Thyroid gland (tissue), 4 donors: ENCODE measurements around the gene ANO1. TPM values are rescaled to one million over a fixed set of nuclear protein-coding genes. Genes with fewer than 3 reads are reported as not detected.

ENCODE experiments used
- DNase-seq, 2 donors: peaks; one replicate each; pipeline ENCODE4 v3.0.0-alpha.2; 2019
- H3K27ac ChIP-seq, 3 donors: fragments of 200-600 bp; sonication (generic); 1 replicate in 2 of 3; 2 replicates in 1 of 3; pipeline ENCODE4 v1.5.1; 2016 to 2019; ENCODE audit warnings: mild to moderate bottlenecking in 1 of 3, moderate library complexity in 1 of 3
- H3K27me3 ChIP-seq: fragments of 200-600 bp; sonication (generic); one replicate; pipeline ENCODE4 v1.5.1; 2019
- H3K36me3 ChIP-seq, 2 donors: fragments of 200-600 bp; sonication (generic); one replicate each; pipeline ENCODE4 v1.5.1; 2016 to 2019
- H3K4me1 ChIP-seq, 2 donors: fragments of 200-600 bp; sonication (generic); one replicate each; pipeline ENCODE4 v1.5.1; 2017 to 2019
- H3K4me3 ChIP-seq, 3 donors: fragments of 200-600 bp; sonication (generic); replicated peaks in 1 of 3; 1 replicate in 2 of 3; 2 replicates in 1 of 3; pipeline ENCODE4 v1.5.1; 2016; ENCODE audit warnings: mild to moderate bottlenecking in 1 of 3
- H3K9me3 ChIP-seq: fragments of 200-600 bp; sonication (generic); one replicate; pipeline ENCODE4 v1.5.1; 2017
- POLR2A ChIP-seq, 2 donors: fragments of 450-650 bp; IDR thresholded peaks; one replicate each; pipeline ENCODE4 v1.6.1; 2017; ENCODE audit warnings: antibody characterized with exemption in 2 of 2, mild to moderate bottlenecking in 2 of 2, moderate library complexity in 1 of 2
- WGBS, 2 donors: methylation state at CpG; one replicate each; pipeline ENCODE4 v1.1.5; 2017; 5-methylcytosine and 5-hydroxymethylcytosine counted together
- intact Hi-C: fragments of 100-400 bp; cut with DNase I; formaldehyde crosslinking; loops from one replicate; pipeline ENCODE4 v1.15.1; 2023
- total RNA-seq, 4 donors: library from RNA; depleted of rRNA; stranded (reverse); fragments of >200 nt; gene quantifications; one replicate each; pipeline ENCODE4 v1.2.3, GENCODE V29; 2016
- TF ChIP-seq, protein P1 (sequence below), 6 experiments: fragments of 200-600 bp in 3 of 6; fragments of 450-650 bp in 3 of 6; sonication (generic) in 3 of 6; IDR thresholded peaks; one replicate each; pipeline ENCODE4 v1.5.1; 2016 to 2019; ENCODE audit warnings: antibody characterized with exemption in 6 of 6, mild to moderate bottlenecking in 2 of 6, inconsistent platforms in 1 of 6, moderate library complexity in 1 of 6

Gene ANO1
- total RNA-seq, 4 donors from 2014 or later = 25.8 to 56.2 (median 35.3) TPM

DNA sequence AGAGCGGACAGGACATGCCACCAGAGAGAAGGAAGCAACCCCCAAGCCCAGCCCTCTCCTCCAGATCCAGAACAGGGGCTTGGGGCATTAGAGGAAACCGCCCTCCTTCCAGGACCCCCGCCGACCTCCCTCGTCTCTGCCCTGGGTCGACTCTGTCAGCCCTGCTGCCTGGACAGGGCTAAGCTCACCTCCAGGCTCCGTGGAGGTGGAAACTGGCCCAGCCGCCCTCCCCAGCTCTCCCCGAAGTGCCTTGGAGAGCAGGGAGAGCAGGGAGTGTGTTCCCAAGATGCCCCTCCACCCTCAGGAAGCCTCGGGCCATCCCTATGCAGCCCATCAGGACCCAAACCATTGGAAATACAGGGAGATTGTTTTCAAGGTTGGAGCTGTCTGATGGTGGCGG lies 26.8 kb downstream of the ANO1 start:
- 64 to 87% methylated on average over 7 to 9 of the region's 11 CpGs for WGBS, 2 donors
- Histone ChIP-seq H3K36me3 (no peaks in the 10 kb centered on the region), H3K4me1 (peaks cover 47 to 58% of the 10 kb centered on the region in 2 donors), H3K9me3 (no peaks in the 10 kb centered on the region), H3K27me3 (no peaks in the 10 kb centered on the region), H3K4me3 (no peak overlapping the region), H3K27ac (peak overlapping the region in 2 of 3 donors; percentile 88 to 92)
- no peak for TF ChIP-seq POLR2A (IDR thresholded peaks at IDR 0.05)
- TF ChIP-seq, protein P1, sequence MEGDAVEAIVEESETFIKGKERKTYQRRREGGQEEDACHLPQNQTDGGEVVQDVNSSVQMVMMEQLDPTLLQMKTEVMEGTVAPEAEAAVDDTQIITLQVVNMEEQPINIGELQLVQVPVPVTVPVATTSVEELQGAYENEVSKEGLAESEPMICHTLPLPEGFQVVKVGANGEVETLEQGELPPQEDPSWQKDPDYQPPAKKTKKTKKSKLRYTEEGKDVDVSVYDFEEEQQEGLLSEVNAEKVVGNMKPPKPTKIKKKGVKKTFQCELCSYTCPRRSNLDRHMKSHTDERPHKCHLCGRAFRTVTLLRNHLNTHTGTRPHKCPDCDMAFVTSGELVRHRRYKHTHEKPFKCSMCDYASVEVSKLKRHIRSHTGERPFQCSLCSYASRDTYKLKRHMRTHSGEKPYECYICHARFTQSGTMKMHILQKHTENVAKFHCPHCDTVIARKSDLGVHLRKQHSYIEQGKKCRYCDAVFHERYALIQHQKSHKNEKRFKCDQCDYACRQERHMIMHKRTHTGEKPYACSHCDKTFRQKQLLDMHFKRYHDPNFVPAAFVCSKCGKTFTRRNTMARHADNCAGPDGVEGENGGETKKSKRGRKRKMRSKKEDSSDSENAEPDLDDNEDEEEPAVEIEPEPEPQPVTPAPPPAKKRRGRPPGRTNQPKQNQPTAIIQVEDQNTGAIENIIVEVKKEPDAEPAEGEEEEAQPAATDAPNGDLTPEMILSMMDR (IDR thresholded peaks at IDR 0.05) = no peak
- DNase-seq = no peak
- intact Hi-C loops = no loop called here

DNA sequence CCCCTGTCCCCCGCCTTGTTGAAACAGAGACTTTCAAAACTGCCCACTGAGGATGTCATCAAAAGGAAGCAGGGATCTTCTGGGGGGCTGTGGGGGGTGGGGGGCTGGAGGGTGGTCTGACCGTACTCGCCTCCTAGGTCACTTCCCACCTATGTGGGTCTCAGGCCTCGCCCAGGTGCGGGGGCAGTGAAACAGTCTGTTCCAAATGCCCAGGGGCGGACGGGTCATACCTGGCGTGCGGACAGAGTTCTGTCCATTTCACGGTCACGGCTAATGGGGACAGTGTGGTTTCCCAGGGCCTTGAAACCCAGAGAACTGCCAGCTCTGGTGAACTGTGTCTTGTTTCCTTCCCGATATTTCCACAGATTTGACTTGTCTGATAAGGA lies 27.2 kb downstream of the ANO1 start:
- H3K4me1 ChIP-seq = peaks cover 47 to 58% of the 10 kb centered on the region in 2 donors
- 92 to 93% methylated on average over 12 of the region's 12 CpGs for WGBS, 2 donors

DNA sequence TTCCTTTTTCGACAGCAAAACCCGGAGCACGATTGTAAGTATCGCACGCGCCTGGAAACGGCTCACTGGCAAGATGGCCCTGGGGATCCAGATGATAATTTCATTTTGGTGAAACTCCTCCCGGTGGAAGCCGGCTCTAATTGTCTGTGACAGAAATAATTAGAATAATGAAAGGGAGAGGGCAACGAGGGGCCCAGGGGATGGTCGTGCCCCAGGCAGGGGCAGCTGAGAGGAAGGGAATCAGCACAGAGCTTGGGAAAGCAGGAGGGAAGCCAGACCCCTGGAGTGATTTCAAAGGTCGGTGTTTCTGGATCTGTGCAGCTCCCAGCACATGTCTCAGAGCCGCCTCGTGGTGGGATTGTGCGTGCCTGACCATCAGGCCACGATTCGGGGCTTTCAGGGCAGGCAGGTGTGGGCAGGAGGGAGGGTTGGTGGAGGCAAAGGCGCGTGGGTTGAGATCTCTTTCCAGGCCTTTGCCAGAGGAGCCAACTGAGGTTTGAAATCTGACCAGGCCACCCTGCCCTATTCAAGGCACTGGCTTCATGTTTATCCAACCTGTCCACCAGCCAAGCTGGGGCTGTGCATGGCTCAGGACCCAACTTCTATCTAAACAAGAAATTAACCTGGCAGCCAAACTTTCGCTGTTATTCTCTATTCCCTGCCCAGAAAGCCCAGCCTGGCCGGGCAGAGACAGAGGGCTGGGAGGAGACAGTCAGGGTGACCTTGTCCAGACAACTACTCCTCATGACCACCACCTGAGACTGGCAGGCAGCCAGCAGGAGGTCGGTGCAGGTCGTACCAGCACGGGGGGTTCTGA lies 27.8 kb downstream of the ANO1 start:
- peak in 1 of 2 donors; percentile 48 for TF ChIP-seq POLR2A (IDR thresholded peaks at IDR 0.05)
- TF ChIP-seq, protein P1 (IDR thresholded peaks at IDR 0.05) = no peak
- peak; percentile 90 to 92 for DNase-seq
- Histone ChIP-seq H3K27ac (peak overlapping the region; percentile 78 to 92 (median 88)), H3K9me3 (no peaks in the 10 kb centered on the region), H3K36me3 (no peaks in the 10 kb centered on the region), H3K4me1 (peaks cover 47 to 58% of the 10 kb centered on the region in 2 donors), H3K27me3 (no peaks in the 10 kb centered on the region), H3K4me3 (no peak overlapping the region)
- 68 to 72% methylated on average over 22 to 24 of the region's 24 CpGs for WGBS, 2 donors
- intact Hi-C loops = no loop called here

More for the DNA sequence above, 27.2 kb downstream of the ANO1 start:
- Histone ChIP-seq H3K4me3 (no peak overlapping the region), H3K27ac (peak overlapping the region; percentile 78 to 92 (median 88)), H3K27me3 (no peaks in the 10 kb centered on the region), H3K9me3 (no peaks in the 10 kb centered on the region), H3K36me3 (no peaks in the 10 kb centered on the region)
- TF ChIP-seq, protein P1 (IDR thresholded peaks at IDR 0.05) = no peak
- TF ChIP-seq POLR2A (IDR thresholded peaks at IDR 0.05) = no peak
- DNase-seq = no peak
- intact Hi-C loops = no loop called here

DNA sequence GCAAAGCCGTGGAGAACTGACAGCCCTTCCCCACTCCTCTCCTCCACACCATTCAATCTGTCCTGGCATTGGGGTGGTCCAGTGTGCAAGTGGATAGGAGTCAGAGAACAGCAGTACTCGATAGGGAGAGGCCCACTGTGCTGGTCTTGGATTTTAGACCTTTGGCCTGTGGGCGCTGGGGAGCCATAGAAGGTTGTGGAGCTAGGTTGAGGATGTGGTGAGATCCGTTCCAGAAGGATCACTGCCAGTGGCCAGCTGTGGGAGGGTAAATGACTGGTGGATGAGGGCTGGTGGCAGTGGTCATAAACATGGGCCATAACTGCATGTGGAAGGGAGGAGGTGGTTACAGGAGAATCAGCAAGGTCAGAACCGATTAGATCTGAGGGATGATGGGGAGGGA lies 28.6 kb downstream of the ANO1 start:
- 86 to 90% methylated on average over 5 of the region's 5 CpGs for WGBS, 2 donors
- intact Hi-C loops = no loop called here
- TF ChIP-seq POLR2A (IDR thresholded peaks at IDR 0.05) = no peak
- TF ChIP-seq, protein P1 (IDR thresholded peaks at IDR 0.05) = no peak
- DNase-seq = no peak
- H3K27ac ChIP-seq = peak overlapping the region; percentile 78 to 92 (median 88)
- peaks cover 47 to 58% of the 10 kb centered on the region in 2 donors for H3K4me1 ChIP-seq
- no peaks in the 10 kb centered on the region for H3K9me3 ChIP-seq
- H3K36me3 ChIP-seq = no peaks in the 10 kb centered on the region
- H3K27me3 ChIP-seq = no peaks in the 10 kb centered on the region
- no peak overlapping the region for H3K4me3 ChIP-seq

DNA sequence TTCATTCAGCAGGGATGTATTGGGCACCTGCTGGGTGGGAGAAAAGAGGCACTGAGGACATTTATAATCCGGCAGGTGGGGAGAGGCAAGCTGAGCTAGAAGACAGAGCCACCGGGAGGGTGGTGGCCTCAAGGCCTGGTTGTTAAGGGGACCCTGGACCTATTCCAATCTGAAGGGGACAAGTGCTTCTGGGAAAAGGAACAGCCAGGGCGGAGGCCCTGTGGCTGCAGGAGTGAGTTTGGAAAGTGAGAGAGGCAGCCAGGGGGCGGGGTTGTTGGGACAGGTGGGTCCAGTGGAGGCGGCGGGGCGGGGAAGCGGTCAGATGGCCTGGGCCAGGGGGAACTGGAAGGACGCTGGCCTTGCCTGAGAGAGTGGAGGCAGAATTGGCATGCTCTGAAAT lies 29.1 kb downstream of the ANO1 start:
- Histone ChIP-seq H3K4me3 (no peak overlapping the region), H3K36me3 (no peaks in the 10 kb centered on the region), H3K27ac (peak overlapping the region in 2 of 3 donors; percentile 88 to 92), H3K9me3 (no peaks in the 10 kb centered on the region), H3K4me1 (peaks cover 47 to 58% of the 10 kb centered on the region in 2 donors), H3K27me3 (no peaks in the 10 kb centered on the region)
- intact Hi-C loops = no loop called here
- peak; percentile 33 to 47 for DNase-seq
- 59 to 86% methylated on average over 6 to 9 of the region's 9 CpGs for WGBS, 2 donors
- no peak for TF ChIP-seq POLR2A (IDR thresholded peaks at IDR 0.05)
- TF ChIP-seq, protein P1 (IDR thresholded peaks at IDR 0.05) = no peak
